GM19397 (cell line): ENCODE data around the gene DDX56.
"Not testable (repeated sequence)": the region's sequence is repeated elsewhere in the genome, so short reads cannot be mapped to it uniquely, and the experiment has no call there.

Experiments
- ATAC-seq: cut with Tn5 transposase; IDR thresholded peaks from one replicate; pipeline ENCODE4 v1.9.1; 2021; ENCODE audit warnings: mild to moderate bottlenecking, moderate library complexity; ENCODE audit not compliant: unreplicated experiment

DDX56 gene

DNA sequence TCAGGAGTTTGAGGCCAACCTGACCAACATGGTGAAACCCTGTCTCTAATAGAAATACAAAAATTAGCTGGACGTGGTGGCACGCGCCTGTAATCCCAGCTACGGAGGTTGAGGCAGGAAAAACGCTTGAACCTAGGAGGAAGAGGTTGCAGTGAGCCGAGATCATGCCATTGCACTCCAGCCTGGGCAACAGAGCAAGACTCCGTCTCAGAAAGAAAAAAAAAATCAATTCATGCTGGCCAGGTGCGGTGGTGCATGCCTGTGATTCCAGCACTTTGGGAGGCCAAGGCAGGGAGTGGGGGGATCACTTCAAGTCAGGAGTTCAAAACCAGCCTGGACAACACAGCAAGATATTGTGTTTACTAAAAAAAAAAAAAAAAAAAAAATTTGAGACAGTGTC lies 23.5 kb upstream of the DDX56 start:
- not testable (repeated sequence) for ATAC-seq

GRCh38 chr7:44595934-44596635 lies 22.4 kb upstream of the DDX56 start:
- ATAC-seq = no peak

DNA sequence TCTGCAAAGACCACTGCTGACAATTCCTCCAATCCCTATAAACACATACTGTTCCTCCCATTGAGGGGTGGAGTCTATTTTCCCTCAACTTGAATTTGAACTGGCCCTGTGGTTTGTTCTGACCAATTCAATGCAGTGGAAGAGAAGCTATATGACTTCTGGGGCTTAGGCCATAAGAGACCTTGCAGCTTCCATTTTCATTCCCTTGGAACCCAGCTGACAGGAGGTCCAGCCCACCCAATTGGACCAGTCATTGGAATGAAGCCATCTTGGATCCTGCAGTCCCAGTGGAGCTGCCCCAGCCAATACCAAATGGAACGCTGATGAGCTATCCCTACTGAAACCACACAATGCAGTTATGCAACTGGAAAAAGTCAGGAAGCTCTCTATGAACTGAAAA lies 17.2 kb upstream of the DDX56 start:
- ATAC-seq = no peak

GRCh38 chr7:44587843-44588711 lies 14.4 kb upstream of the DDX56 start:
- no peak for ATAC-seq

- no peak for ATAC-seq
Measured at GRCh38 chr7:44583146-44583865, 9.6 kb upstream of the DDX56 start.

DNA sequence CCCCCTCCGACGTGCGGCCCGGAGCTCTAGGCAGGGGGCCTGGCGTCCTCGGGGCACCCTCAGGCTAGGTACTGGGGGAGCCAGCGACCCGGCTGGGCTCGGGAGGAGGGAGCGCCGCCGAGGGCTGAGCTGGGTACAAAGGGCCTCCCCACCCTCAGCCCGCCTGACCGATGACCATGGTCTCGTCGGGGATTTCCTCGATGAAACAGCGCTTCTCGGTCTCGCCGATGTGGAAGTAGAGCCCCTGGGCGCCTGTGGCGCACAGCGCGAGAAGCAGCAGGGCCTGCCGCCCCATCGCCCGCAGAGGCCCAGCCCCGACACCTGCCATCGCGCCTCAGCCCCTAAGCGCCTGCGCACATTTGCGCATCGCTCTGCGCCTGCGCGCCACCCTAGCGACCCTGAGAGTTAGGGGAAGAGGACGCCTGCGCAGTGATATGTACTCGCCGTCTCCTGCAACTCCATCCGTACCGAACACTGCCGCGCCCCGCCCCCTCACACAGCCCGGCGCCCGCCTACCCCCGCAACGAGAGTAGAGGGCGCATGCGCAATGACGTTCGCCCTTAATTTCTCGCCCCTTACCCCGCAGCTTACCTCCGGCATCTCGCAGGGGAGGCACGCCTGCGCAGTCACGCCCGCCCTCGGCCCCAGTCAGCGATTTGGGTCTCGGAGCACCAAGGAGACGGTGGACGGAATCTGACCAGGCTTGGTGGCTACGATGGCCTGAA lies 8.3 kb upstream of the DDX56 start, which contains the start of gene TMED4:
TMED4 (minus strand) TSS at position 353 of the 725 bp plus-strand sequence; CDS start at position 328, 25 bp downstream.
- ATAC-seq = peak; percentile 81

DNA sequence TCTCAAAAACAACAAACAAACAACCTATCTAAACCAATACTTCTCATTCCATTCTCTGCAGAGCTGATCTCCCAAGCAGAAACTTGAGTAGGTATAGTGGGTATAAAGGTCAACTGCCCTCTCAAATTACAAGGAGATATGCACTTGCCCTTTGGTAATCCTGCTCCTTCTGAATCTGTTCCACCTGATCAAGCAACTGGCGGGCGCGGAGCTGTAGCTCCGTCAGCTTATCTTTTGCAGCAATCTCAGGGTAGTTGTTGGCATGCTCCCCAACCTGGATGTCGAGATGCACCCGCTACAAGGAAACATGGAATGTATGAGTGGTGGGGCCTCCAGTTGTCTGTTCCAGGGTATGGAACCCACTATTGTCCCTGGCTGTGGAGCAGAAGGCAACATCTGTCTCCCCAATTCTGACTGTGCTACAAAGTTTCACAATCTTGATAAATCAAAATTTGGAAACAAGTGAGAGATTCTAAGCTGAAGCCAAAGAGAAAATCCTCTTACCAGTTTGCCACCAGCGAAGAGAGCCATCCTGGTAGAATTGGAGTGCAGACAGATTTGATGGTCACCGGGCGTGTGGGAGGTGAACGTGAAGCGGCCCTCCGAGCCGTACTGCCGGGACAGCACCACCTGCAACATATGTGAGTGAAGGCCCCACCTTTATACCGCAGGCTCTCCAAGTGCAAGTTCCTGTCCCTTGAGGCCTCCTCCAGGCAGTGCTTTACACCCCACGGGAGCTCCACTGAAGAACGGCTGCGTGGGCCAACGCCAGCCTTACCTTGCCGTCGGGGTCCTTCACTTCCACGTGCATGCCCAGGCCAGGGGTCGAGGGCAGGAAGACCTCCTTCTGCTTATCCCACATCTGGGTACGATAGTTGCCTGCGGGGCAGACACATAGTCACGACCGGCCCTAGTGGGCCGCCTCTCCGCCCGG lies 7.5 kb upstream of the DDX56 start:
- ATAC-seq = peak; percentile 15

- ATAC-seq = no peak
Measured at GRCh38 chr7:44576228-44576627, 2.5 kb upstream of the DDX56 start.

DNA sequence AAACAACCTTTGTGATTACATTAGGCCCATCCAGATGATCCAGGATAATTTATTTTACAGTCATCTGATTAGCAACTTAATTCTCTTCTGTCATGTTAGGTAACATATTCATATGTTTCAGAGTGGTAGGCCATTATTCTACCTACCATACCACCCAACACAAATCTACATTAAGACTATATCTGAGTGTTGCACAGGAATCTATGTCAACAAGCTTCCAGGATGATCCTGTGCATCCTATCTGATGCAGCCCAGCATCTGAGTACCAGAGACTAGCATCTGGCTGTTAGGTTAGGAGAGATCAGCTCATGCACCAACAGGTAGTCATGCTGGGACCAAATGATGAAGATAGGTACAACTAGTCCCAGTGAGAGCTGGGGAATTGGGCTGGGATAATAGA lies 1.3 kb upstream of the DDX56 start:
- ATAC-seq = no peak

DNA sequence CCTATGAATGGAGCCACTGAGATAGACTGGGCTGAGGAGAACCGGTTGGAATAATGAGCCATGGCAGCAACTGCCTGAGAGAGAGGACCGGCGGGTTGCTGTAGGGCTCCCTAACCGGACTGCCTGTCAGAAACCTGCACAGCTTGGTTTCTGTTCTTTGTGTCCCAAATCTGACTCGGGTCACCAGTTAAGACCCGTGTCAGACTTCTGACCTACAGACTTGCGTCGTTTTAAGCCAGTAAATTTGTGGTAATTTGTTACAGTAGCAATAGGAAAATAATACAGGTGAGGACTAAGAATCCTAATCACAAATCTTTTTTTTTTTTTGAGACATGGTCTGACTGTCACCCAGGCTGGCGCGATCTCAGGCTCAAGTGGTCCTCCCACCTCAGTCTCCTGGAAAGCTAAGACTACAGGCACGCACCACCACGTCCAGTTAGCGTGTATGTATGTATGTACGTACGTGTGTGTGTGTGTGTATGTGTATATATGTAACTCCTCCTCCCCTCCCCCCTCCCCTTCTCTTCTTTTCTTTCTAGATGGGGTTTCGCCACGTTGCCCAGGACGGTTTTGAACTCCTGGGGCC lies 672 bp upstream of the DDX56 start:
- ATAC-seq = no peak

DNA sequence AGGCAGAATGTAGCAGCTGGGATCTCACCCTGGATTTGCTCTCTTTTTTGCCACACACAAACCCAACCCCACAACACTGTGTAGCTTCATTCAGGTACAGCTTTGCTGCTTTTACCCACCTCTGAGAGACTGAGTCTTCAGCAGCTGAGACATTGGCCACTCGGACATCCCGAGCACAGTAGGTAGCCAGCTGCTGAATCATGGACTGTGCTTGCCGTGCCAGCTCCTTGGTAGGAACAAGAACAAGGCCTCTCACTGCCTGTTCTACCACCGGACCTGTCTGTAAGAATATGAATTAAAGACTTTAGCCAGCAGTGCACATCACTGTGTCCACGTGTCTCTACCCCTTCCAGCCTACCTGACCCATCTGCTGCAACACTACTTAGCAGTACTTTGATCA lies 937 bp downstream of the DDX56 start:
- no peak for ATAC-seq

GRCh38 chr7:44569959-44570358 lies 3.7 kb downstream of the DDX56 start:
- ATAC-seq = no peak

DNA sequence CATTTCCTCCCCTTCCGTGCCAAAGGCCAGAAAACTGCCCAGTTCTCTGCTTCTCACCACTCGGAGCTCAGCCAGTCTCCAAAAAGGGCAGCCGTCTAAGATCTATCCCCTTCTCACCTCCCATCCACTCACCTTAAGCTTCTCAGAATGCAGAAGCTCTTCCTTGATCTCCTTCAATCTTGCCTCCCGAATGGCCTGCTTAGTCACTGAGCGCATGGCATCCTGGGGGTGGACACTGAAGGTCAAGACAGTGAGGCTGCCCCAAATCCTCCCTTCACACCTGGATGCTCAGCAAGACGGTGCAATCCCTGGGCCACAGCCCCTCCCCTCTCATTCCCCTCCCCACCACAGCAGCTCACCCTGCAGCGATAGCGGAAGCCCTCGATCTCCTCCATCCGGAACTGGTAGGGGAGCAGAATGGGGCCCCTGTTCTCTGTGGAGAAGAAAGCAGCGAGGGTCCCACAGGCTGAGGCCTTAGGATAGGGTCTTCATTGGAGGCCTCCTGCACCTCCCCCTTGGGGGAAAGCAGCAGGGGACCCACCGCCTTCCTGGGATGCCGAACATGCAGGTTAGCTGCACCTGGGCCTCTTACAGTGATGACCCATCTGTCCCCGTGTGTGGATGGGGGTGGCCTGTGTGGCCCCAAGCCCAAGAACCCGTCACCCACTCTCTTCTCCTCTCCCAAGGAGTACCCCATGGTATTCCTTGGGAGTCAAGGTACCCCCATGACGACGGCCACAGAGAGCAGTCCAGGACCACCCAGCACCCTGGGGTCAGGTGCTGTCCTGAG lies 4.7 kb downstream of the DDX56 start:
- no peak for ATAC-seq

- no peak for ATAC-seq
Measured at GRCh38 chr7:44567884-44568283, 5.8 kb downstream of the DDX56 start.

DNA sequence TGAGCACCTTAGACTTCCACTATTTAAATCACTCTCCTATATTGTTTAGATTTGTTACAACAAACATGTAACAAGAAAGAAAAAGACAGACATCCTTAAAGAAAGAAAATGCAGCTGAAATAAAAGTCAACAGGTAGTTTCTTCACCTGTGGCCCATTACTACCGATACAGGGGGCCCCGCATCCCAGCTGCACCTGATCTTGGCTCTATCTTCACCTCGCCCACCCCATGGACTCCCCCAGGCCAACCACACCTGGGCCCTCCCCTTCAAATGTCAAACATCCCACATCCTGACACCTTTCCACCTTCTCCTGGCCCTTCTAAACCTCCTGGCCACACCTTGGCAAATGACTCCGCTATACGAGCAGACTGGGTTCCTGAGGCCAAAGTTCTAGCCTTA lies 7.0 kb downstream of the DDX56 start:
- no peak for ATAC-seq

DNA sequence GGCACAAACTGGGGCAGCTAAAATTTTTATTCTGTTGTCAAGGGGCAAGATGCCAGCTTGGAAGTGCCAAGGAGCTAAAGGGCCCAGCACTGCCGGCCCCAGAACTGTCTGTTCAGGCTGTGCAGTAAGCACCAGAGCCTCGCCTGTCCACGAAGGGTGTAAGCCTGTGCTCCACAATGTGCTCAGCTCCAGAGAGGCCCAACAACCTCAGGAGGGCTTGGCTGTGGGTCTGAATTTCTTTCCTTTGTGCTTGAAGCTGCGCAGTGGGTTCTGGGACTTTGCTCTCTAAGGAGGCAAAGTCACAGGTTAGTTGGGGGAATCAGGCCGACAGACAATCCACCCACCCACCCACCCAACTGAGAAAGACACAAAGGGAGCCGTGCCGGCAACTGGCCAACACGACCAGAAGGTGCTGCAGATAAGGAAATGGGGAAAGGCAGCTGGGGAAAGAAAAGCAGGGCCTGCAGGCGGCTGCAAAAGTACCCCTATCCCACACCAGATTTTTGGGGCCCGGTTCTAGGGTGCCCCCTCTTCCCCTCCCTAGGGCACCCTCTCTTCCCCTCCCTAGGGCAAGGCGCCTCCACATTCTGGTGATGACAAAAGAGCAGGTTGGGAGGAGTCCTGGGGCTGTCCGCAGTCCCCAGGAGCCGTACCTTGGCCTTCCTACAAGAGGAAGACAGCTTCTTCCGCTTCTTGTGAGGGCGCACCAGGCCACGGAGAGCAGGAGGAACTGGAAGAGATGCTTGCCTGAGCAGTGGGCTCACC lies 7.7 kb downstream of the DDX56 start:
- no peak for ATAC-seq

DNA sequence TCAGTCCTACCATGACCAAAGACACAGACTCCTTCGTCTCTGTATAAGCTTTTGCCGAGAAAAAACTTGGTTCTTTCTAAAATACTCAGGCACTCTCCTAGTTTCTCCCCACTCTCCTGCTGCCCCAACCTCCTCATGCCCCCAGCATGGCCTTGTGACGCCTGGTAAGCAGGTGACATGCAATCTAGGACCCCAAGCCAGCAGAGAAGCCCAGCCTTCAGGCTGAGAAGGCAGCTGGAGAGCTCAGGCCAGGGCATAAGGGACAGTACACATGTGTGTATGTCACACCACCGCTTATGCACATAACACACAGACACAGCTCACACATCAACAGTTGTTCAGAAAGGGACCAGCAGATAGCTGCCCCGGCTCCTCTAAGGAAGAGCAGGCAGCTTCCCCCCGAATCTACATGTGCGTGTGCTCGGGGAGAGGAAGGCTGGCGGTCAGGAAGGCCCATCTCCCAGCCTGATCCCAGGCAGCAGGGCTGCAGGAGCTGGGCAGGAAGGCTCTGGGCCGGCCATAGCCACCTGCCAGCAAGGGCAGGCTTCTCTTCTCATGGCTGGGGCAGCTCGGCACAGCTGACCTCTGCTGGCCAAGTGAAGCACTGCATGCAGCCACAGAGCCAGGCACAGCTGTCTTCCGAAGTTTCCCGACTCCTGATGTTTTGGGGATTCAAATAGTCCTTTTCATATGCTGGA lies 8.5 kb downstream of the DDX56 start:
- no peak for ATAC-seq
